Ishikawa (cell line): ENCODE measurements around the gene SNX17.

Source experiments
- CEBPB ChIP-seq: IDR thresholded peaks from 2 replicates; pipeline ENCODE4 v1.6.1; 2012
- CREB1 ChIP-seq: IDR thresholded peaks from 2 replicates; pipeline ENCODE4 v1.6.1; 2012; ENCODE audit warnings: low read depth
- EGR1 ChIP-seq: IDR thresholded peaks from 2 replicates; pipeline ENCODE4 v1.6.1; 2012
- EP300 ChIP-seq: IDR thresholded peaks from 2 replicates; pipeline ENCODE4 v1.6.1; 2012; ENCODE audit warnings: borderline replicate concordance
- FOXM1 ChIP-seq: IDR thresholded peaks from 2 replicates; pipeline ENCODE4 v1.6.1; 2012; ENCODE audit warnings: low read depth, borderline replicate concordance
- MAX ChIP-seq: IDR thresholded peaks from 2 replicates; pipeline ENCODE4 v1.6.1; 2012
- NFIC ChIP-seq: IDR thresholded peaks from 2 replicates; pipeline ENCODE4 v1.6.1; 2012
- RAD21 ChIP-seq: IDR thresholded peaks from 2 replicates; pipeline ENCODE4 v1.6.1; 2012; ENCODE audit warnings: low read depth
- REST ChIP-seq: IDR thresholded peaks from 2 replicates; pipeline ENCODE4 v1.6.1; 2012; ENCODE audit warnings: low read depth, mild to moderate bottlenecking
- TAF1 ChIP-seq: IDR thresholded peaks from 2 replicates; pipeline ENCODE4 v1.6.1; 2012; ENCODE audit warnings: low read depth, mild to moderate bottlenecking
- TCF12 ChIP-seq: IDR thresholded peaks from 2 replicates; pipeline ENCODE4 v1.6.1; 2012; ENCODE audit warnings: low read depth
- TEAD4 ChIP-seq: IDR thresholded peaks from 2 replicates; pipeline ENCODE4 v1.6.1; 2012
- USF1 ChIP-seq: IDR thresholded peaks from 2 replicates; pipeline ENCODE4 v1.6.1; 2012
- YY1 ChIP-seq: IDR thresholded peaks from 2 replicates; pipeline ENCODE4 v1.6.1; 2012; ENCODE audit warnings: low read depth
- ZBTB7A ChIP-seq: IDR thresholded peaks from 2 replicates; pipeline ENCODE4 v1.6.1; 2012; ENCODE audit warnings: low read depth

SNX17 gene

GRCh38 chr2:27376866-27377617 is 6.6 kb downstream of the SNX17 start:
- no peak for TF ChIP-seq NFIC
- no peak for TF ChIP-seq TEAD4
- no peak for TF ChIP-seq MAX
- no peak for TF ChIP-seq TAF1
- no peak for TF ChIP-seq FOXM1
- no peak for TF ChIP-seq CREB1

GRCh38 chr2:27377618-27378095 is 7.2 kb downstream of the SNX17 start:
- TF ChIP-seq TAF1, result no peak
- no peak for TF ChIP-seq CREB1
- no peak for TF ChIP-seq NFIC
- no peak for TF ChIP-seq ZBTB7A
- no peak for TF ChIP-seq REST
- TF ChIP-seq EP300, result no peak
- TF ChIP-seq FOXM1, result no peak
- no peak for TF ChIP-seq TCF12
- no peak for TF ChIP-seq YY1
- no peak for TF ChIP-seq USF1
- TF ChIP-seq TEAD4, result no peak
- TF ChIP-seq CEBPB, result no peak
- no peak for TF ChIP-seq EGR1
- no peak for TF ChIP-seq RAD21
- TF ChIP-seq MAX, result no peak

GRCh38 chr2:27378096-27378808 is 7.8 kb downstream of the SNX17 start:
- TF ChIP-seq TEAD4 (0 out of 2 replicates have a peak, but pooled peaks have one; percentile 10), FOXM1 (no peak), RAD21 (peak; percentile 42; the same call in 1 of the 2 replicates)

- TF ChIP-seq EGR1 (no peak), YY1 (no peak), FOXM1 (no peak), MAX (no peak), ZBTB7A (no peak), REST (no peak), EP300 (no peak), CEBPB (no peak), NFIC (no peak), USF1 (no peak), CREB1 (no peak), TAF1 (no peak), RAD21 (no peak), TEAD4 (no peak), TCF12 (no peak)
These were observed 8.4 kb downstream of the SNX17 start for GRCh38 chr2:27378809-27379290.

- TF ChIP-seq ZBTB7A (no peak), MAX (no peak), FOXM1 (no peak), USF1 (no peak), TEAD4 (no peak), CREB1 (no peak), EP300 (no peak), REST (no peak)
These were observed 9.0 kb downstream of the SNX17 start for GRCh38 chr2:27379383-27379835.
